ENCODE data around the gene EPM2A.

- TF ChIP-seq TAF1 (IDR thresholded peaks at IDR 0.05; ENCODE audit: borderline replicate concordance, low read depth, low read length) (no peak), POLR2A (IDR thresholded peaks at IDR 0.05; ENCODE audit: low read depth, low read length) (no peak), POLR2AphosphoS5 (IDR thresholded peaks at IDR 0.05; ENCODE audit: low read depth, low read length) (no peak)
Measured at GRCh38 chr6:145688493-145688905, 46.8 kb downstream of the EPM2A start.
